ENCODE results near the gene ST3GAL3.

ST3GAL3 gene

DNA sequence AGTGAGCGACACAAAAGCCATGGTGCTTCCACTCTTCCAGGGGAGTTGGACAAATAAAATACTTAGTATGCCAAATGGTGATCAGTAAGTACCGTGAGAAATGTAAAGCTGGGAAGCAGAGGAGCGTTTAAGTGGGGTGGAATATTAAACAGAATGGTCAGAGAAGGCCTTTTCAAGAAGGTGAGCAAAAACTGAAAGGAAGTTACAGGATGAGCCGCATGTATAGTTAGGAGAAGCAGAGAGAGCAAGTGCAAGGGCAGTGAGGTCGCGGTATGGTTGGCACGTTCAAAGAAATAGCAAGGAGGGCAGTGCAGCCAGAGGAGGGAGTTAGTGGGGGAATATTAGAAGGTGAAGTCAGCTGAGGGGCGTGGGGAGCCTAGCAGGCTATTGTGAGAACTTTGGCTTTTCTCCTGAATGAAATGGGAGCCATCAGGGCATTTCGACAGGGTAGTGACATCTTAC, 266.7 kb downstream of the ST3GAL3 start:
- DNase-seq = no peak

- peak; percentile 18 for DNase-seq
Measured at GRCh38 chr1:43974443-43975248, 267.3 kb downstream of the ST3GAL3 start, which contains the start of gene ATP6V0B. ATP6V0B (plus strand) TSS chr1:43974960; CDS start chr1:43975041, 81 bp downstream.

DNA sequence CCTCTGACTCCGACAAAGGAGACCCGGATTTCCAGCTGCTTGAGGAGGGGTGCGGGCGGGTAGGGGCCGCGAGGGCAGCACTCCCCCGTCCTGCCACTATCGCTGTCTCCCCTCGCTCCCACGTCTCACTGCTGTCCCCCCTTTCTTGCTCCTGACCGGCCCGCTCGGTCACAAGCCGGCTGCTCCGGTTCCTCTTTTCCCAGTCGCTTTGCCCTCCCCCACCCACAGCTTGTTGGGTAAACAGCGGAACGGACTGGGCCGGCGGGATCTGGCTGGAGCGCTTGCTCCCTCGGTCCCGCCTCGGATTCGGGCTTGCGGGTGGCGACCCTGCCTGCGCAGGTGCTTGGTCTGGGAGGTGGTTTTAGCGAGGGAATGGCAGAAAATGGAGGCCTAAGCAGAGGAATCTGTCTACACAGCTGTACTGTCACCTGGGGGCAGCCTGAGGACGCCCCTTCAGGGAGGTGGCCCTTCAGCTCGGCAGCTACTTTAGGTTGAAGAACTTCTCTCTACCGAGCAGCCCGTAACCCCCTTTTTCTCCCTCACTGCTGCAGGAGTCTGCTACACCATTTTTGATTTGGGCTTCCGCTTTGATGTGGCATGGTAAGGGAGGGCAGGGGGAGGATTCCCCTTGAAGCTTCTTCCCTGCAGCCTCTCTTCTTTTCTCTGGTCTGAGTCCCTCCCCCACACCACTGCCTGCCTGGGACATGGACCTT, 268.1 kb downstream of the ST3GAL3 start:
- DNase-seq = no peak

DNA sequence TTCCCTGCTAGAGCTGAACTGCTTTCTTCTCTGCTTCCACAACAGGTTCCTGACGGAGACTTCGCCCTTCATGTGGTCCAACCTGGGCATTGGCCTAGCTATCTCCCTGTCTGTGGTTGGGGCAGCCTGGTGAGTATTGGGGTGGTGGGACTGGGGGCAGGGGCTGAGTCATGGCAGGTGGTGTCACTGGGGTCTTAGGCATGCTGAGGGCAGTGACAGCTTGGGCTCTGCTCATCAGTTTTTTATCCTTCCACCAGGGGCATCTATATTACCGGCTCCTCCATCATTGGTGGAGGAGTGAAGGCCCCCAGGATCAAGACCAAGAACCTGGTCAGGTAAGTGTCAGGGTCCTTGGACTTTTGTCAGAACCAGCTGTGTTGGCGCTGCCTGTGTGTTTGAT, 268.7 kb downstream of the ST3GAL3 start:
- no peak for DNase-seq

DNA sequence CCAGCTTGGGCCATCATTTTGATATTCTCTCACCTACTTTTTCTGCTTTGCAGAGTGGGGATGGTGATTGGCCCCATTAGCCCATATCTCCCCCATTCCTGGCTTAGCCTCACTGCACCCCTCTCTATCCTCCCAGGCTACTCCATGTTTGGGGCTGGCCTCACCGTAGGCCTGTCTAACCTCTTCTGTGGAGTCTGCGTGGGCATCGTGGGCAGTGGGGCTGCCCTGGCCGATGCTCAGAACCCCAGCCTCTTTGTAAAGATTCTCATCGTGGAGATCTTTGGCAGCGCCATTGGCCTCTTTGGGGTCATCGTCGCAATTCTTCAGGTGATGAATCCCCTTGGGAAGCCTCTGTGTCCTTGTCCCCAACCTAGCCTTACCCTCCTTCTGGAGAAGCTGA, 269.6 kb downstream of the ST3GAL3 start:
- no peak for DNase-seq

DNA sequence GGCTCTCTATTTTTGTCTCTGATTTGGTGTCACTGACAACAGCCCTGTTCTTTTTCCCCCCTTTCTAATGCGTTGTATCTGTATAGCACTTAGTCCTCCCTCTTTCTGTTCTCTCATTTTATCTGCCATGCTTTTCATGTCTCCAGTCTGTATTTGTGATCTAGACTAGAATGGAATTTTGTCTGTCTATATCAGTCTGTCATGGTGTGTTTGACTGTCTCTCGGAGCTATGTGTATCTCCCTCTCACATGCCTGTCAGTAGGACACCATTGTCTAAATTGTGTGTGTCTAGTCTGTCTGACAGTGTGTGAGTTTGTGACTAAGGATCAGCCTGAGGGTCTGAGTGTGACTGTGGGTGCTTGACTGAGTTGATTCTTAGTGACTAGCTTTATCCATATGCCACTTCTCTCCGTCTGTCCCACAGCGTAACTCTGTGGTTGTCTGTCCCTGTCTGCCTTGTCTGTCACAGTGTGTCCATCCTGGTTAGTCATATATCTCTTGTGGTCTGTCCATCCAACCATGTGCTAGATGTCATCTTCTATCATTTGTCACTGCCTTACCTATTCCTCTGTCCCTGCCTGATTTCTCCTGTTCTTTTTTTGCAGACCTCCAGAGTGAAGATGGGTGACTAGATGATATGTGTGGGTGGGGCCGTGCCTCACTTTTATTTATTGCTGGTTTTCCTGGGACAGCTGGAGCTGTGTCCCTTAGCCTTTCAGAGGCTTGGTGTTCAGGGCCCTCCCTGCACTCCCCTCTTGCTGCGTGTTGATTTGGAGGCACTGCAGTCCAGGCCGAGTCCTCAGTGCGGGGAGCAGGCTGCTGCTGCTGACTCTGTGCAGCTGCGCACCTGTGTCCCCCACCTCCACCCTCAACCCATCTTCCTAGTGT, 270.3 kb downstream of the ST3GAL3 start:
- no peak for DNase-seq

GRCh38 chr1:43978264-43978550, 270.9 kb downstream of the ST3GAL3 start:
- DNase-seq = no peak

DNA sequence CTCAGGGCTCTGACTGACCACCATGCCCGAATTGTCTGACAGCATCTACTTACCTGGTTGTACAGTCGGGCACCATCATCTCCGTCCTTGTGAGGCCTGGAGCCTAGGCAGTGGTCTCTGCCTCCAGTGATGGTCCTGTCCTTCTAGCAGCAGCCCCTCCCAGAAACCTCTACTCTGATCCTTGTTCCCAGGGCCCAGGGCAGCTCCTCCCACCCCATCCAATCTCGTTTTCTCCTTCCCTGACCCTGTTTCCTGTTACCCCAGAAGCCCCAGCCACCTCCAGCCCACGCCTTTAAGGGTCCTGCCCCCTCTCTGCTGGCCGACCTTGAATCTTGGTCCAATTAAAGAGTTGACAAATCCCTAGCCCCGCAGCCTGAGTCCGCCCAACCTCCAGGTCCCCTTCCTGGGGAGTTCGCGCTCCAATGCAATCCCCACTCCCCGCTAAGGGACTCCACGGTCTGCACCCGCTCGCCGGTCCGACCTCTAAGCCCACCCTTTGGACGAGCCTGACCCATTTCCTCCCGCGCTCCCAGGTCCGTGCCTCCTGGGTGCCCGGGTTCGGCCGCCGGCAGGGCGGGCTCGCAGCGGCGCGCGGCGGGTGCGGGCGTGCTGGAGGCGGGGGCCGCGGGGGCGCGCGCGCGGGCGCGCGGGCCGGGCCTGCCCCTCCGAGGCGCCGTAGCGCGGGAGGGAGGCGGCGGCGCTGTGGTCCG, 271.4 kb downstream of the ST3GAL3 start, which contains the start of gene B4GALT2:
Gene B4GALT2, plus strand, starts transcription at position 660 of the 710 bp plus-strand sequence. CDS start 1,951 bp downstream, outside the sequence.
- DNase-seq = no peak

DNA sequence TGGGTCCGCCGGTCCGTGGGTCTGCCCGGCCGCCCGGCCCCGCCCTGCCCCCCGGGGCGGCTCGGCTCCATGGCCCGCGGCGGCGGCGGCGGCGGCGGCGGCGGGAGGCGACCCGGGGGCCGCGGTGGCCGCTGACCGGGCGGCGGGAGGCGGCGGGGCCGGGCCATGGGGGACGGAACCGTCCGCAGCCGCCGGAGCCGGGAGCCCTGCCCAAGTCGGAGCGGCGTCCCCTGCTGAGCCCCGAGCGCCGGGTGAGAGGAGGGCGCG, 271.9 kb downstream of the ST3GAL3 start:
- no peak for DNase-seq

DNA sequence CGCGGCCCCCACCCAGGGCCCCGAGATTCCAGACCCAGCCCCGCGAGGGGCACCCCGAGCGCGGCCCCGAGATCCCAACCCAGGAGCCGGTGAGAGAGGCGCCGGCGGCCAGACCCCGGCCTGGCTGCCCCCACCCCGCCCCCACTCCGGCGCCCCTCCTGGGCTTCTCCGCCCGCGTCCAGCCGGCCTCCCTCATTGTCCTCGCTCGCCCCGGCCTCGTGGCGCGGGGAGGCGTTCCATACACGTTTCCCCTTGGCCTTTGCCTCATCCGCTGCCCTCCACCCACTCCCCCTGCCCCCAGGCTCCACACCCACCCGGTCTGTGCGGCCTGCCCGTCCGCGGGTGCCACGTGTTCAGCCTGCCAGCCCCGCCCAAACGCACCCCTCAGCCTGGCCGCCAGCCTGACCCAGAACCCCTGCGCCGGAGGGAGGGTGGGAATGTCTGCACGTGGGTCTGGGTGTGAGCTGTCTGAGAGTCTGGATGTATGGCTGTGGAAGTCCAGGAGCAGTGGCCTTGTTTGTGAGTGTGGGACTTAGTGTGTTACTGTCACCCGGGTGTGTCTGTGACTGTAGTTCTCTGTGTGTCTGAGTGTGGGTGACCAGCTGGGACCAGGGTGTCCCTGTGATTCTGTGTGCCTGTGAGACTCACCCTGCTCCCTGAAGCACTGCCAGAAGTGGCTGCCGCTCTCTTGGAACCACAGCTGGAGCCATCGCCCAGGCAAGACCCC, 272.4 kb downstream of the ST3GAL3 start:
- DNase-seq = no peak

DNA sequence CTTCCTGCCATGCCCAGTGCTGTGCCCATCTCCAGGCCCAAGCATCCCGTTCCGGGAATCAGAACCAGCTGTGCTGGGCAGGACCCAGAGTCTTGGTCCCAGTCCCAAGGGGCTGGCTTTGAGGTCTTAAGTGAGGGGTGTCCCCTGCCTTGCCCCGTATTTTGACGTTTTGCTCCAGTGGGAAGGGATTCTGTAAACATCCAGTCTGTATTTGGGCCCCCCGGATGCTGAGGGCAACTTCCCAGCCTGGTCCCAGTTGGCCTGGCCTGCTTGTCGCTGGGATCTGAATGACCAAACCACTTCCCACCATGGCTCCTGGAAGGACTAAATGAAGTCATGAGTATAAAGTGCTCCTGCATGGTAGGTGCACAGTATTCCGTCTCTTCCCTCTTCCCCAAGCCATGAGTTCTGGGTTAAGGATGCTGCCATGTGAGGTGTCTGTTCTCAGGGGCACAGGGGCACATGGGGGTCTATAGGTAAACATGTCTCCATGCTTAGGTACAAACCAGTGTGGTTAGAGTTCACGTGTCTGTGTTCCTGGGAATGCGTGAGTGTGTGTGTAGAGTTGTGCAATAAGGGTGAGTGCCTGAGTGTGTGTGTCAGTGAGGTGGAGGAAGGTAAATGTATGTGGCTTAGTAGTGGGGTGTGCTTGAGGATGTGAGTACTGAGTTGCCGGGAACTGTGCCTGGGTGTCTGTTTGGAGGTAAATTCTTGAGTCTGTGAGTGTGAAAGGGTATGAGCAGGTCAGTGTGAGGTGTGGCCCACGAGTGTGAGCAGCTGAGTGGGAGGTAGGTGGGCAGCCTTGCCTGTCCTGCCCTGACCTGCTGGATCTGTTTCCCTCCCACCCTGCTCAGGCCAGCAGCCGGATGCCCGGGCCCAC, 273.2 kb downstream of the ST3GAL3 start:
- no peak for DNase-seq
